MM.1S (cell line): ENCODE data around the gene CR2.

Source experiments
- CTCF ChIP-seq: fragments of 300-600 bp; sonication (generic); IDR thresholded peaks from 2 replicates; pipeline ENCODE4 v1.5.1; 2016; ENCODE audit warnings: antibody characterized with exemption, low read length, mixed read lengths
- EZH2 ChIP-seq: fragments of 300-600 bp; sonication (generic); optimal IDR thresholded peaks from 2 replicates; pipeline ENCODE3; 2017; ENCODE audit warnings: low read depth, mild to moderate bottlenecking, antibody characterized with exemption, low read length, mixed read lengths
- EZH2phosphoT487 ChIP-seq: fragments of 300-600 bp; sonication (generic); IDR thresholded peaks from 2 replicates; pipeline ENCODE4 v1.6.1; 2018; ENCODE audit warnings: antibody characterized with exemption, low read length

GRCh38 chr1:207407655-207408260 is 46.4 kb upstream of the CR2 start:
- TF ChIP-seq EZH2 (no peak), CTCF (no peak), EZH2phosphoT487 (no peak)
